Keratinocyte (primary cell): ENCODE measurements around the gene FERMT3. TPM values are rescaled to one million over a fixed set of nuclear protein-coding genes. Genes with fewer than 3 reads are reported as not detected.

Experiments used
- DNase-seq: peaks from one replicate; pipeline ENCODE4 v3.0.0-alpha.2; 2011; ENCODE audit warnings: low read depth, missing footprints, low spot score
- FAIRE-seq: peaks from 2 replicates; lab custom pipeline; 2011; peaks lifted over from hg19 to GRCh38; lab: Jason Lieb, UNC
- H2AFZ ChIP-seq: 2 replicates; pipeline ENCODE4 v1.6.0; 2012; ENCODE audit warnings: low read length, control low read depth, inconsistent platforms; ENCODE audit not compliant: control insufficient read depth
- H3K27ac ChIP-seq: 2 replicates; pipeline ENCODE4 v1.5.1; 2011; ENCODE audit warnings: low read length; ENCODE audit not compliant: control insufficient read depth, insufficient read depth
- H3K27me3 ChIP-seq: 3 replicates; pipeline ENCODE4 v1.6.0; 2011; ENCODE audit warnings: low read length; ENCODE audit not compliant: control insufficient read depth, insufficient read depth; ENCODE audit errors: extremely low read depth
- H3K36me3 ChIP-seq, 2 experiments: 2 replicates in 1 of 2; 3 replicates in 1 of 2; pipeline ENCODE4 v1.5.1; 2011; ENCODE audit warnings: low read length in 2 of 2, mild to moderate bottlenecking in 1 of 2; ENCODE audit not compliant: control insufficient read depth in 2 of 2, insufficient read depth in 2 of 2; ENCODE audit errors: extremely low read depth in 1 of 2
- H3K4me1 ChIP-seq: 3 replicates; pipeline ENCODE4 v1.5.1; 2011; ENCODE audit warnings: low read length; ENCODE audit not compliant: control insufficient read depth, insufficient read depth; ENCODE audit errors: extremely low read depth
- H3K4me2 ChIP-seq: 3 replicates; pipeline ENCODE4 v1.6.0; 2011; ENCODE audit warnings: low read depth, low read length; ENCODE audit not compliant: control insufficient read depth, insufficient read depth; ENCODE audit errors: extremely low read depth
- H3K4me3 ChIP-seq, 3 experiments: fragments of 200-600 bp in 1 of 3; sonication (generic) in 1 of 3; 2 replicates in 2 of 3; 3 replicates in 1 of 3; pipeline ENCODE4 v1.5.1; 2011 to 2016; ENCODE audit warnings: low read length in 3 of 3, mild to moderate bottlenecking in 3 of 3, control low read depth in 2 of 3, inconsistent platforms in 1 of 3, low read depth in 1 of 3, mixed read lengths in 1 of 3, mixed run types in 1 of 3, moderate library complexity in 1 of 3; ENCODE audit not compliant: control insufficient read depth in 2 of 3, insufficient read depth in 2 of 3; ENCODE audit errors: extremely low read depth in 1 of 3
- H3K79me2 ChIP-seq: 2 replicates; pipeline ENCODE4 v1.6.0; 2012; ENCODE audit warnings: low read length; ENCODE audit not compliant: control insufficient read depth, insufficient read depth
- H3K9ac ChIP-seq: 3 replicates; pipeline ENCODE4 v1.6.0; 2011; ENCODE audit warnings: low read length; ENCODE audit not compliant: control insufficient read depth, insufficient read depth; ENCODE audit errors: extremely low read depth
- H3K9me1 ChIP-seq: 3 replicates; pipeline ENCODE4 v1.6.0; 2011; ENCODE audit warnings: low read length; ENCODE audit not compliant: control insufficient read depth, insufficient read depth; ENCODE audit errors: extremely low read depth
- H3K9me3 ChIP-seq: 2 replicates; pipeline ENCODE4 v1.5.1; 2012; ENCODE audit warnings: low read depth, low read length; ENCODE audit not compliant: control insufficient read depth
- H4K20me1 ChIP-seq: 3 replicates; pipeline ENCODE4 v1.6.0; 2011; ENCODE audit warnings: low read length; ENCODE audit not compliant: control insufficient read depth, insufficient read depth; ENCODE audit errors: extremely low read depth
- EZH2 ChIP-seq: IDR thresholded peaks from one replicate; pipeline ENCODE4 v1.6.1; 2012; ENCODE audit warnings: inconsistent platforms, mild to moderate bottlenecking, low read length, moderate library complexity
- dilution Hi-C: fragments of 300-500 bp; cut with MboI; formaldehyde crosslinking; loops from one replicate; pipeline ENCODE4 v1.7.0; 2020; ENCODE audit warnings: low sequenced_read_pairs; ENCODE audit not compliant: extremely low pct_ligation_motif_present
- polyA plus RNA-seq, 5 experiments: library from polyadenylated mRNA; depleted of rRNA in 3 of 5; stranded (reverse) in 3 of 5; stranded (forward) in 1 of 5; unstranded in 1 of 5; fragments of >200 nt; gene quantifications; 1 replicate in 1 of 5; 2 replicates in 3 of 5; 3 replicates in 1 of 5; pipeline versions ENCODE4 v1.2.1 to v1.2.3, GENCODE V29; 2011 to 2012; ENCODE audit warnings: missing spikeins in 2 of 5, low read depth in 1 of 5, low replicate concordance in 1 of 5
- TF ChIP-seq, protein P1 (sequence below), 3 experiments: IDR thresholded peaks in 1 of 3; conservative IDR thresholded peaks in 1 of 3; optimal IDR thresholded peaks in 1 of 3; 2 replicates in 2 of 3; 3 replicates in 1 of 3; pipeline versions ENCODE3 to v1.5.1; 2011; ENCODE audit warnings: low read length in 3 of 3, mild to moderate bottlenecking in 3 of 3, moderate library complexity in 2 of 3, control low read depth in 1 of 3, inconsistent platforms in 1 of 3; ENCODE audit not compliant: insufficient read depth in 2 of 3; ENCODE audit errors: extremely low read depth in 1 of 3

FERMT3 gene
- polyA plus RNA-seq, 1 donor (not counting 4 experiments of a cell fraction or from before 2014, with no cell fraction given): 0.98 TPM

GRCh38 chr11:64185693-64186491 lies 20.6 kb upstream of the FERMT3 start, which contains the start of gene STIP1:
TSS of gene STIP1 (plus strand) at chr11:64186171. CDS start at chr11:64186262, 91 bp downstream.
- Histone ChIP-seq H3K4me3 (peak within 1 kb of the TSS; percentile 76 to 89 (median 88)), H2AFZ (peak within 1 kb of the TSS; percentile 74), H3K9me1 (no peaks in the 10 kb centered on the region), H3K79me2 (peaks cover 28% of the 10 kb centered on the region), H3K36me3 (peaks cover 0 to 12% of the 10 kb centered on the region in 2 experiments), H3K27me3 (no peaks in the 10 kb centered on the region), H3K9ac (peak within 1 kb of the TSS; percentile 78), H3K4me1 (peaks cover 19% of the 10 kb centered on the region), H3K27ac (peak within 1 kb of the TSS; percentile 69), H4K20me1 (peaks cover 7% of the 10 kb centered on the region), H3K9me3 (no peaks in the 10 kb centered on the region), H3K4me2 (peak within 1 kb of the TSS; percentile 99)
- peak; percentile 99 for DNase-seq
- TF ChIP-seq, protein P1, sequence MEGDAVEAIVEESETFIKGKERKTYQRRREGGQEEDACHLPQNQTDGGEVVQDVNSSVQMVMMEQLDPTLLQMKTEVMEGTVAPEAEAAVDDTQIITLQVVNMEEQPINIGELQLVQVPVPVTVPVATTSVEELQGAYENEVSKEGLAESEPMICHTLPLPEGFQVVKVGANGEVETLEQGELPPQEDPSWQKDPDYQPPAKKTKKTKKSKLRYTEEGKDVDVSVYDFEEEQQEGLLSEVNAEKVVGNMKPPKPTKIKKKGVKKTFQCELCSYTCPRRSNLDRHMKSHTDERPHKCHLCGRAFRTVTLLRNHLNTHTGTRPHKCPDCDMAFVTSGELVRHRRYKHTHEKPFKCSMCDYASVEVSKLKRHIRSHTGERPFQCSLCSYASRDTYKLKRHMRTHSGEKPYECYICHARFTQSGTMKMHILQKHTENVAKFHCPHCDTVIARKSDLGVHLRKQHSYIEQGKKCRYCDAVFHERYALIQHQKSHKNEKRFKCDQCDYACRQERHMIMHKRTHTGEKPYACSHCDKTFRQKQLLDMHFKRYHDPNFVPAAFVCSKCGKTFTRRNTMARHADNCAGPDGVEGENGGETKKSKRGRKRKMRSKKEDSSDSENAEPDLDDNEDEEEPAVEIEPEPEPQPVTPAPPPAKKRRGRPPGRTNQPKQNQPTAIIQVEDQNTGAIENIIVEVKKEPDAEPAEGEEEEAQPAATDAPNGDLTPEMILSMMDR (optimal IDR thresholded peaks at IDR 0.05 in 1 of 3, IDR thresholded peaks at IDR 0.05 in 1 of 3, conservative IDR thresholded peaks at IDR 0.05 in 1 of 3; ENCODE audit: extremely low read depth in 1 of 3, insufficient read depth in 2 of 3, low read length in 3 of 3): peak; percentile 26 to 57 (median 34)
- TF ChIP-seq EZH2: no peak
- dilution Hi-C loops: no loop called here
- peak; percentile 63 for FAIRE-seq

GRCh38 chr11:64186492-64187165 lies 19.9 kb upstream of the FERMT3 start:
- H3K27me3 ChIP-seq: no peaks in the 10 kb centered on the region
- H3K79me2 ChIP-seq: peaks cover 35% of the 10 kb centered on the region
- H3K9ac ChIP-seq: no peak overlapping the region
- dilution Hi-C loops: no loop called here
- FAIRE-seq: no peak
- no peaks in the 10 kb centered on the region for H3K9me1 ChIP-seq
- no peaks in the 10 kb centered on the region for H3K9me3 ChIP-seq
- H3K4me1 ChIP-seq: peaks cover 13% of the 10 kb centered on the region
- no peak overlapping the region for H3K4me2 ChIP-seq
- H3K4me3 ChIP-seq: no peak overlapping the region
- peak overlapping the region; percentile 61 for H3K27ac ChIP-seq
- peaks cover 2 to 12% of the 10 kb centered on the region in 2 experiments for H3K36me3 ChIP-seq
- no peak for DNase-seq
- peaks cover 7% of the 10 kb centered on the region for H4K20me1 ChIP-seq
- H2AFZ ChIP-seq: no peak overlapping the region
- TF ChIP-seq EZH2: no peak
- TF ChIP-seq, protein P1 (optimal IDR thresholded peaks at IDR 0.05 in 1 of 3, IDR thresholded peaks at IDR 0.05 in 1 of 3, conservative IDR thresholded peaks at IDR 0.05 in 1 of 3; ENCODE audit: extremely low read depth in 1 of 3, insufficient read depth in 2 of 3, low read length in 3 of 3): no peak
